Liver (tissue), 9 donors: ENCODE results near the gene LHFPL2. TPM values are rescaled to one million over a fixed set of nuclear protein-coding genes. Genes with fewer than 3 reads are reported as not detected.
"Not testable (repeated sequence)": the region's sequence is repeated elsewhere in the genome, so short reads cannot be mapped to it uniquely, and the experiment has no call there.

Experiments used
- DNase-seq: peaks from one replicate; pipeline ENCODE4 v3.0.0-alpha.2; 2017; ENCODE audit warnings: low spot score
- H3K27ac ChIP-seq, 2 donors: one replicate each; pipeline ENCODE4 v1.7.0; 2013; ENCODE audit warnings: inconsistent platforms in 2 of 2, low read length in 2 of 2, control low read depth in 1 of 2, low read depth in 1 of 2, mild to moderate bottlenecking in 1 of 2
- H3K27me3 ChIP-seq, 4 donors: one replicate each; pipeline versions ENCODE4 v1.6.1 to v1.7.0; 2013; ENCODE audit warnings: low read length in 3 of 4, inconsistent platforms in 1 of 4, mild to moderate bottlenecking in 1 of 4, moderate library complexity in 1 of 4; ENCODE audit not compliant: control insufficient read depth in 4 of 4, insufficient read depth in 4 of 4
- H3K36me3 ChIP-seq, 4 donors: one replicate each; pipeline versions ENCODE4 v1.6.1 to v1.7.0; 2013; ENCODE audit warnings: low read length in 3 of 4, mild to moderate bottlenecking in 3 of 4, low read depth in 1 of 4, moderate library complexity in 1 of 4; ENCODE audit not compliant: control insufficient read depth in 4 of 4, insufficient read depth in 3 of 4
- H3K4me1 ChIP-seq, 4 donors: one replicate each; pipeline versions ENCODE4 v1.6.1 to v1.7.0; 2013; ENCODE audit warnings: low read length in 3 of 4, mild to moderate bottlenecking in 3 of 4, moderate library complexity in 1 of 4; ENCODE audit not compliant: control insufficient read depth in 4 of 4, insufficient read depth in 4 of 4
- H3K4me3 ChIP-seq, 3 donors: one replicate each; pipeline versions ENCODE4 v1.6.1 to v1.7.0; 2013; ENCODE audit warnings: low read length in 3 of 3, control low read depth in 1 of 3, low read depth in 1 of 3, mild to moderate bottlenecking in 1 of 3
- H3K9ac ChIP-seq, 2 donors: one replicate each; pipeline ENCODE4 v1.7.0; 2013; ENCODE audit warnings: low read length in 2 of 2, mild to moderate bottlenecking in 2 of 2, moderate library complexity in 2 of 2, control low read depth in 1 of 2, low read depth in 1 of 2
- H3K9me3 ChIP-seq, 4 donors: one replicate each; pipeline versions ENCODE4 v1.6.1 to v1.7.0; 2013; ENCODE audit warnings: low read length in 3 of 4; ENCODE audit not compliant: control insufficient read depth in 4 of 4
- FOXA1 ChIP-seq: IDR thresholded peaks from 2 replicates; pipeline ENCODE4 v1.6.1; 2016; ENCODE audit warnings: antibody characterized with exemption
- FOXA2 ChIP-seq: IDR thresholded peaks from 2 replicates; pipeline ENCODE4 v1.6.1; 2016; ENCODE audit warnings: antibody characterized with exemption
- GABPA ChIP-seq, 2 donors: IDR thresholded peaks in 1 of 2; conservative IDR thresholded peaks in 1 of 2; 2 replicates each; pipeline ENCODE4 v1.6.1; 2016; ENCODE audit warnings: antibody characterized with exemption in 2 of 2, mild to moderate bottlenecking in 1 of 2, moderate library complexity in 1 of 2
- JUND ChIP-seq, 2 donors: IDR thresholded peaks; 2 replicates each; pipeline ENCODE4 v1.6.1; 2016; ENCODE audit warnings: antibody characterized with exemption in 2 of 2
- RAD21 ChIP-seq, 2 donors: IDR thresholded peaks; 2 replicates each; pipeline ENCODE4 v1.6.1; 2016; ENCODE audit warnings: antibody characterized with exemption in 2 of 2, mild to moderate bottlenecking in 2 of 2
- TAF1 ChIP-seq: conservative IDR thresholded peaks from 2 replicates; pipeline ENCODE4 v1.6.1; 2016; ENCODE audit warnings: antibody characterized with exemption, mild to moderate bottlenecking
- ZBTB33 ChIP-seq: IDR thresholded peaks from 2 replicates; pipeline ENCODE4 v1.6.1; 2016; ENCODE audit warnings: antibody characterized with exemption
- WGBS: extraction: QIAGEN DNeasy Blood & Tissue Kit; methylation state at CpG from one replicate; pipeline ENCODE4 v1.1.7; 2013; 5-methylcytosine and 5-hydroxymethylcytosine counted together
- polyA plus RNA-seq, 2 donors: library from polyadenylated mRNA; stranded (reverse) in 1 of 2; unstranded in 1 of 2; fragments of 200-250 nt in 1 of 2; fragments of >200 nt in 1 of 2; fragmentation: Nextera tagmentation in 1 of 2; extraction: Ambion mirVana in 1 of 2; gene quantifications; one replicate each; pipeline versions ENCODE4 v1.2.1 to v1.2.3, GENCODE V29; 2013 to 2015
- total RNA-seq, 2 donors: library from RNA; depleted of rRNA; stranded (reverse); fragments of >200 nt; gene quantifications; one replicate each; pipeline ENCODE4 v1.2.3, GENCODE V29; 2014
- donor health status: healthy.
- donor health status: healthy.
- donor health status: healthy.
- donor health status: healthy.
- donor health status: healthy.

LHFPL2 gene
- total and polyA plus RNA-seq, 4 donors: 1.6 to 9.4 (median 5.6) TPM

- no peak for DNase-seq
- TF ChIP-seq GABPA (IDR thresholded peaks at IDR 0.05 in 1 of 2, conservative IDR thresholded peaks at IDR 0.05 in 1 of 2) (no peak), FOXA1 (no peak), RAD21 (IDR thresholded peaks at IDR 0.05) (no peak)
- Histone ChIP-seq H3K9ac (no peak overlapping the region), H3K36me3 (no peaks in the 10 kb centered on the region), H3K27ac (no peak overlapping the region), H3K27me3 (peaks cover 0 to 2% (median 0%) of the 10 kb centered on the region in 4 donors), H3K9me3 (no peaks in the 10 kb centered on the region), H3K4me1 (no peaks in the 10 kb centered on the region), H3K4me3 (no peak overlapping the region)
- 83% methylated on average over 6 of the region's 6 CpGs for WGBS
Observed at GRCh38 chr5:78675956-78676730, 27.6 kb upstream of the LHFPL2 start.

DNA sequence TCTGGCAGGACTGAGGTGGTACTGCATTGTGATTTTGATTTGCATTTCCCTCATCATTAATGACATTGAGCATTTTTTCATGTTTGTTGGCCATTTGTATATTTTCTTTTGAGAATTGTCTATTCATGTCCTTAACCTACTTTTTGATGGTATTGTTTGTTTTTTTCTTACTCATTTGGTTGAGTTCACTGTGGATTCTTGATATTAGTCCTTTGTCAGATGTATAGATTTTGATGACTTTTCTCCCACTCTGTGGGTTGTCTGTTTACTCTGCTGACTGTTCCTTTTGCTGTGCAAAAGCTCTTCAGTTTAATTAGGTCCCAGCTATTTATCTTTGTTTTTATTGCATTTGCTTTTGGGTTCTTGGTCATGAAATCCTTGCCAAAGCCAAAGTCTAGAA, 25.3 kb upstream of the LHFPL2 start:
- not testable (repeated sequence) for H3K9ac ChIP-seq, H3K27ac ChIP-seq, H3K36me3 ChIP-seq, DNase-seq, H3K4me3 ChIP-seq, H3K9me3 ChIP-seq, H3K4me1 ChIP-seq, H3K27me3 ChIP-seq

DNA sequence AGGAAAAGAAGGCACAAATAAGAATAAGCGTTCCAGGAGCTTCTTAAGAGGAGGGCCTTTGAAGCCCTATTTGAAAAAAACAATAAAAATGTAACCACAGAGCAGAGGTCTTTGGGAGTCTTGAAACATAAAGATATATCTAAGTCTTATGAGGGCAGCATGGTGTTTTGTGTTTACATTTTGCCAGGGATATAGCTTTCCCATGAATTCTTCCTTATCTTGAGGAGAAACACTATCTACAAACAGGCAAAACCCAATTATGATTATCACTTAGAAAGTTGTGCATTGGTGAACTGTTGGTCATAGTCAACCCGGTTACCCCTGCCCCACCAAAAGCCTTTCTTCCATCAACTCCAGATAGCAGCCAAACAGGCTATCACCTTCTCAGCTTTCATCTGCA, 23.6 kb upstream of the LHFPL2 start:
- Histone ChIP-seq H3K4me1 (no peaks in the 10 kb centered on the region), H3K9me3 (no peaks in the 10 kb centered on the region), H3K36me3 (no peaks in the 10 kb centered on the region), H3K27me3 (no peaks in the 10 kb centered on the region), H3K27ac (no peak overlapping the region), H3K9ac (no peak overlapping the region), H3K4me3 (no peak overlapping the region)
- no peak for DNase-seq
- TF ChIP-seq ZBTB33: no peak
- WGBS: 94% methylated on average over 2 of the region's 2 CpGs

GRCh38 chr5:78671609-78672008, 23.0 kb upstream of the LHFPL2 start:
- TF ChIP-seq RAD21 (IDR thresholded peaks at IDR 0.05): no peak
- no peak for TF ChIP-seq JUND (IDR thresholded peaks at IDR 0.05)
- no peak for TF ChIP-seq TAF1
- no peak for TF ChIP-seq FOXA2
- DNase-seq: no peak
- no peak overlapping the region for H3K9ac ChIP-seq
- H3K27me3 ChIP-seq: no peaks in the 10 kb centered on the region
- no peak overlapping the region for H3K27ac ChIP-seq
- no peaks in the 10 kb centered on the region for H3K9me3 ChIP-seq
- no peaks in the 10 kb centered on the region for H3K36me3 ChIP-seq
- H3K4me1 ChIP-seq: no peaks in the 10 kb centered on the region
- 60% methylated on average over 4 of the region's 4 CpGs for WGBS
- H3K4me3 ChIP-seq: no peak overlapping the region
